Panc1 (cell line): ENCODE data around the gene CHI3L1. TPM values are rescaled to one million over a fixed set of nuclear protein-coding genes. Genes with fewer than 3 reads are reported as not detected.

Source experiments
- ATAC-seq: fragments of 200-7000 bp; cut with Tn5 transposase; 2 replicates; pipeline ENCODE4 v1.9.1; 2020; ENCODE audit warnings: mild to moderate bottlenecking, moderate library complexity
- BruUV-seq: library from RNA; stranded (reverse); fragments of 400-500 nt; replicated peaks from 2 replicates; lab custom pipeline; 2021; lab: Mats Ljungman, UMichigan
- CTCF ChIA-PET: fragments of 300-600 bp; sonication (Branson Sonifier 250); formaldehyde crosslinking; loops from one replicate; lab custom pipeline; 2022; ENCODE audit warnings: antibody characterized with exemption; lab: Charles Lee
- POLR2A ChIA-PET: fragments of 300-600 bp; sonication (Branson Sonifier 250); formaldehyde crosslinking; loops from one replicate; lab custom pipeline; 2022; ENCODE audit warnings: antibody characterized with exemption; lab: Charles Lee
- DNase-seq: peaks from one replicate; pipeline ENCODE4 v3.0.0-alpha.2; 2010; ENCODE audit warnings: low read depth, low spot score
- H3K27ac ChIP-seq: 2 replicates; pipeline ENCODE4 v1.5.1; 2011; ENCODE audit warnings: mild to moderate bottlenecking, low read length, inconsistent platforms
- H3K27me3 ChIP-seq: fragments of 200-500 bp; sonication (Bioruptor generic); 2 replicates; pipeline ENCODE4 v1.6.0; 2014; ENCODE audit warnings: low read length, inconsistent platforms; ENCODE audit not compliant: control insufficient read depth, insufficient read depth
- H3K36me3 ChIP-seq: fragments of 200-500 bp; sonication (Bioruptor generic); 2 replicates; pipeline ENCODE4 v1.5.1; 2014; ENCODE audit warnings: inconsistent platforms, mild to moderate bottlenecking, low read length, moderate library complexity; ENCODE audit not compliant: control insufficient read depth, insufficient read depth
- H3K4me1 ChIP-seq: 2 replicates; pipeline ENCODE4 v1.5.1; 2011; ENCODE audit warnings: inconsistent platforms, mild to moderate bottlenecking, low read length, moderate library complexity; ENCODE audit not compliant: control insufficient read depth, insufficient read depth
- H3K4me3 ChIP-seq, 2 experiments: 2 replicates each; pipeline ENCODE4 v1.5.1; 2011 to 2012; ENCODE audit warnings: low read depth in 2 of 2, low read length in 2 of 2, mild to moderate bottlenecking in 2 of 2, inconsistent platforms in 1 of 2, moderate library complexity in 1 of 2
- H3K9me3 ChIP-seq: fragments of 200-500 bp; sonication (Bioruptor generic); 2 replicates; pipeline ENCODE4 v1.5.1; 2014; ENCODE audit warnings: low read depth, mild to moderate bottlenecking, inconsistent platforms, low read length, moderate library complexity; ENCODE audit not compliant: control insufficient read depth, insufficient read depth
- CTCF ChIP-seq: fragments of 450-650 bp; IDR thresholded peaks from 2 replicates; pipeline ENCODE4 v1.5.1; 2017; ENCODE audit warnings: mild to moderate bottlenecking
- POLR2AphosphoS5 ChIP-seq: IDR thresholded peaks from 2 replicates; pipeline ENCODE4 v1.6.1; 2012; ENCODE audit warnings: mild to moderate bottlenecking, low read depth, low read length, moderate library complexity
- REST ChIP-seq, 2 experiments: IDR thresholded peaks; 2 replicates each; pipeline ENCODE4 v1.6.1; 2011 to 2012; ENCODE audit warnings: low read depth in 2 of 2, control low read depth in 1 of 2, low read length in 1 of 2, mild to moderate bottlenecking in 1 of 2, moderate library complexity in 1 of 2; ENCODE audit not compliant: insufficient read depth in 1 of 2
- SIN3A ChIP-seq: IDR thresholded peaks from 2 replicates; pipeline ENCODE4 v1.6.1; 2012; ENCODE audit warnings: low read depth, mild to moderate bottlenecking, low read length, moderate library complexity, borderline replicate concordance; ENCODE audit not compliant: insufficient read depth
- TCF7L2 ChIP-seq: IDR thresholded peaks from 2 replicates; pipeline ENCODE4 v1.6.1; 2011; ENCODE audit warnings: mild to moderate bottlenecking, low read depth, low read length, inconsistent platforms
- in situ Hi-C: cut with HindIII; loops from 2 replicates; pipeline ENCODE4 v1.10.0; 2016; ENCODE audit warnings: low sequenced_read_pairs, low pct_unique_long_range_greater_than_20kb
- intact Hi-C: fragments of 100-400 bp; cut with micrococcal nuclease; formaldehyde crosslinking; loops from one replicate; pipeline ENCODE4 v1.10.0; 2022; ENCODE audit not compliant: unreplicated experiment
- total RNA-seq: library from RNA; stranded (reverse); gene quantifications from one replicate; pipeline ENCODE4 v1.2.1, GENCODE V29; 2021; ENCODE audit not compliant: unreplicated experiment

Gene CHI3L1
- total RNA-seq, 1 experiment from 2014 or later: 0.10 TPM

DNA sequence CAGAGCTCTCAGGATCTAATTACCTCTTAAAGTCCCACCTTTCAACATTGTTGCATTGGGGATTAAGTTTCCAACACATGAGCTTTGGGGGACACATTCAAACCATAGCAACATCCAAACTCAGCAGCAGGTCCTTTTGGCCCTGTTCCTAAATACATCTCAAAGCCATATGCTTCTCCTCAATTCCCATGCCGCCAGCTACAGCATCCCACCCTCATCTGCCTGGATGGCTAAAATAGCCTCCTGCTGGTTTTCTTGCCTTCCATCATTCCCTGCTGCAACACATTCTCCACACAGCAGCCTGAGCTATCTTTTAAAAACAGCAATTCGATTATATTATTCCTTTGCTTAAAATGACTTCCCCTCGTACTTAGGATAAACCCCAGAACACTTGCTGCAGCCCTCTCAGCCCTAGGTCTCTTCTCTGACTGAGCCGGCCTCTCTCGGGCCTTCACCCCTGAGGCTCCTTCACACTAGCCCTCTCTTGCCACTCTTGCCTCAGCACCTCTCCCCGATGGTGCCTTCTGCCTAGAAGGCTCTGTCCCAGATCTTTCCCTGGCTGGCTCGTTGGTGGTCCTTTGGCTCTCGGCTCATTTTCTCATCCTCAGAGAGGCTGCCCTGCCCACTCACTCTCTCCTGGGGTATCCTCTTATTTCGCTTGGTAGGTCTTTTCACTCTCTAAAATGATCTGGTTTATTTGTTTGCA, 27.4 kb downstream of the CHI3L1 start:
- intact Hi-C loops (no loop called here), in situ Hi-C loops (no loop called here)
- H3K27me3 ChIP-seq: no peaks in the 10 kb centered on the region
- H3K4me1 ChIP-seq: peaks cover under 1% of the 10 kb centered on the region; the same call in 1 of the 2 replicates
- POLR2A ChIA-PET: no interaction called here
- no peaks in the 10 kb centered on the region for H3K36me3 ChIP-seq
- no peaks in the 10 kb centered on the region for H3K9me3 ChIP-seq
- BruUV-seq: no TSS peak
- DNase-seq: no peak
- TF ChIP-seq POLR2AphosphoS5 (no peak), REST (IDR thresholded peaks at IDR 0.05; ENCODE audit: insufficient read depth in 1 of 2, low read depth in 2 of 2, low read length in 1 of 2) (no peak), SIN3A (no peak), CTCF (no peak), TCF7L2 (no peak)
- H3K4me3 ChIP-seq: no peak overlapping the region
- CTCF ChIA-PET: no interaction called here
- no peak for ATAC-seq
- no peak overlapping the region for H3K27ac ChIP-seq

DNA sequence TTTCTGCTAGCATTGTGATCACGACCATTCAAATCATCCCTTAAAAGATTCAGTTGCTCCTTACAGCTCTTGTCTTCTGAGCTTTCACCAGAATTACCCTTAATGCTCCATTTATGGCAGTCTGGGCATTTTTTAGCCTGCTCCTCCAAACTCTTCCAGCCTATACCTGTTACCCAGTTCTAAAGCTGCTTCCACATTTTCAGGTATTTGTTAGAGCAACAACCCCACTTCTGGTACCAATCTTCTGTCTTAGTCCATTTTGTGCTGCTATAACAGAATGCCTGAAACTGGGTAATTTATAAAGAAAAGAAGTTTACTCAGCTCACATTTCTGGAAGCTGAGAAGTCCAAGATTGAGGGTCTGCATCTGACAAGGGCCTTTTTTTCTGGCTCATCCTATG, 28.1 kb downstream of the CHI3L1 start:
- Histone ChIP-seq H3K27me3 (no peaks in the 10 kb centered on the region), H3K4me1 (peaks cover 7% of the 10 kb centered on the region), H3K4me3 (no peak overlapping the region), H3K36me3 (no peaks in the 10 kb centered on the region), H3K27ac (no peak overlapping the region), H3K9me3 (no peaks in the 10 kb centered on the region)
- ChIA-PET CTCF (no interaction called here), POLR2A (no interaction called here)
- intact Hi-C loops (no loop called here), in situ Hi-C loops (no loop called here)
- no TSS peak for BruUV-seq
- DNase-seq (no peak), ATAC-seq (no peak)
- TF ChIP-seq POLR2AphosphoS5 (no peak), SIN3A (no peak), TCF7L2 (no peak), CTCF (no peak), REST (IDR thresholded peaks at IDR 0.05; ENCODE audit: insufficient read depth in 1 of 2, low read depth in 2 of 2, low read length in 1 of 2) (no peak)
